Esophagus muscularis mucosa (tissue), 4 donors: ENCODE measurements around the gene IL15. TPM values are rescaled to one million over a fixed set of nuclear protein-coding genes. Genes with fewer than 3 reads are reported as not detected.

Source experiments
- DNase-seq: peaks from one replicate; pipeline ENCODE4 v3.0.0-alpha.2; 2017; ENCODE audit errors: extremely low spot score
- H3K27ac ChIP-seq, 4 donors: fragments of 200-600 bp; sonication (generic); replicated peaks in 1 of 4; 1 replicate in 3 of 4; 2 replicates in 1 of 4; pipeline ENCODE4 v1.5.1; 2016 to 2019; ENCODE audit warnings: mild to moderate bottlenecking in 1 of 4
- H3K27me3 ChIP-seq, 4 donors: fragments of 200-600 bp; sonication (generic); one replicate each; pipeline versions ENCODE4 v1.5.1 to v1.6.0; 2016 to 2019
- H3K36me3 ChIP-seq, 4 donors: fragments of 200-600 bp; sonication (generic); one replicate each; pipeline ENCODE4 v1.5.1; 2016 to 2019
- H3K4me1 ChIP-seq, 4 donors: fragments of 200-600 bp; sonication (generic); one replicate each; pipeline ENCODE4 v1.5.1; 2016 to 2019
- H3K4me3 ChIP-seq, 4 donors: fragments of 200-600 bp; sonication (generic); 1 replicate in 2 of 4; 2 replicates in 2 of 4; pipeline ENCODE4 v1.5.1; 2016 to 2019; ENCODE audit warnings: mild to moderate bottlenecking in 4 of 4, moderate library complexity in 1 of 4
- H3K9me3 ChIP-seq, 4 donors: fragments of 200-600 bp; sonication (generic); 1 replicate in 3 of 4; 2 replicates in 1 of 4; pipeline ENCODE4 v1.5.1; 2016 to 2019
- CTCF ChIP-seq, 3 experiments: fragments of 200-600 bp in 2 of 3; fragments of 450-650 bp in 1 of 3; sonication (generic) in 2 of 3; IDR thresholded peaks; one replicate each; pipeline ENCODE4 v1.5.1; 2017 to 2019; ENCODE audit warnings: antibody characterized with exemption in 3 of 3, mild to moderate bottlenecking in 2 of 3, moderate library complexity in 1 of 3
- EP300 ChIP-seq: sonication (generic); formaldehyde crosslinking; IDR thresholded peaks from one replicate; pipeline ENCODE4 v1.6.1; 2017; ENCODE audit warnings: antibody characterized with exemption
- POLR2A ChIP-seq: fragments of 450-650 bp; IDR thresholded peaks from one replicate; pipeline ENCODE4 v1.6.1; 2017; ENCODE audit warnings: antibody characterized with exemption, moderate library complexity, mild to moderate bottlenecking, low read depth
- POLR2AphosphoS5 ChIP-seq, 2 donors: sonication (generic); formaldehyde crosslinking; IDR thresholded peaks; one replicate each; pipeline ENCODE4 v1.6.1; 2017; ENCODE audit warnings: antibody characterized with exemption in 2 of 2
- WGBS: methylation state at CpG from one replicate; pipeline ENCODE4 v1.1.5; 2018; 5-methylcytosine and 5-hydroxymethylcytosine counted together
- intact Hi-C: fragments of 100-400 bp; cut with DNase I; formaldehyde crosslinking; loops from one replicate; pipeline ENCODE4 v1.15.1; 2023
- total RNA-seq, 4 donors: library from RNA; depleted of rRNA; stranded (reverse); fragments of >200 nt; gene quantifications; one replicate each; pipeline versions ENCODE4 v1.1.0 to v1.2.1, GENCODE V29; 2016

Gene IL15
- total RNA-seq, 4 donors from 2014 or later, result 3.0 to 5.0 (median 3.7) TPM

- Histone ChIP-seq H3K9me3 (no peaks in the 10 kb centered on the region), H3K36me3 (no peaks in the 10 kb centered on the region), H3K27me3 (no peaks in the 10 kb centered on the region), H3K4me3 (no peak overlapping the region), H3K27ac (no peak overlapping the region), H3K4me1 (no peaks in the 10 kb centered on the region)
- WGBS, result 83% methylated on average over 4 of the region's 4 CpGs
- DNase-seq, result no peak
- TF ChIP-seq POLR2AphosphoS5 (IDR thresholded peaks at IDR 0.05), result no peak
- no peak for TF ChIP-seq CTCF (IDR thresholded peaks at IDR 0.05)
- no peak for TF ChIP-seq POLR2A
- TF ChIP-seq EP300, result no peak
- intact Hi-C loops, result no loop called here
These were observed 76.8 kb downstream of the IL15 start for GRCh38 chr4:141713185-141713584.

GRCh38 chr4:141713771-141714445 lies 77.5 kb downstream of the IL15 start:
- WGBS, result 77% methylated on average over 3 of the region's 3 CpGs
- Histone ChIP-seq H3K9me3 (no peaks in the 10 kb centered on the region), H3K27me3 (no peaks in the 10 kb centered on the region), H3K27ac (no peak overlapping the region), H3K36me3 (no peaks in the 10 kb centered on the region), H3K4me3 (no peak overlapping the region), H3K4me1 (no peaks in the 10 kb centered on the region)
- TF ChIP-seq CTCF (IDR thresholded peaks at IDR 0.05) (no peak), POLR2A (no peak), EP300 (no peak), POLR2AphosphoS5 (IDR thresholded peaks at IDR 0.05) (no peak)
- DNase-seq, result no peak
- intact Hi-C loops, result no loop called here

GRCh38 chr4:141719585-141719984 lies 83.2 kb downstream of the IL15 start:
- 65% methylated on average over 1 of the region's 1 CpG for WGBS
- Histone ChIP-seq H3K27ac (no peak overlapping the region), H3K36me3 (peaks cover 0 to 8% (median 2%) of the 10 kb centered on the region in 4 donors), H3K4me3 (no peak overlapping the region), H3K9me3 (no peaks in the 10 kb centered on the region), H3K27me3 (no peaks in the 10 kb centered on the region), H3K4me1 (no peaks in the 10 kb centered on the region)
- DNase-seq, result no peak
- TF ChIP-seq EP300 (no peak), POLR2A (no peak), CTCF (IDR thresholded peaks at IDR 0.05) (no peak), POLR2AphosphoS5 (IDR thresholded peaks at IDR 0.05) (no peak)
- intact Hi-C loops, result no loop called here

- no peak for TF ChIP-seq EP300
- no peak for TF ChIP-seq POLR2A
- no peak for TF ChIP-seq POLR2AphosphoS5 (IDR thresholded peaks at IDR 0.05)
- no peak for TF ChIP-seq CTCF (IDR thresholded peaks at IDR 0.05)
- Histone ChIP-seq H3K4me3 (no peak overlapping the region), H3K9me3 (no peaks in the 10 kb centered on the region), H3K4me1 (no peaks in the 10 kb centered on the region), H3K36me3 (peaks cover 0 to 16% (median 2%) of the 10 kb centered on the region in 4 donors), H3K27me3 (no peaks in the 10 kb centered on the region), H3K27ac (no peak overlapping the region)
- intact Hi-C loops, result no loop called here
- DNase-seq, result no peak
These were observed 84.8 kb downstream of the IL15 start for GRCh38 chr4:141721174-141721573.

GRCh38 chr4:141724646-141725045 lies 88.3 kb downstream of the IL15 start:
- Histone ChIP-seq H3K4me1 (no peaks in the 10 kb centered on the region), H3K9me3 (no peaks in the 10 kb centered on the region), H3K27me3 (no peaks in the 10 kb centered on the region), H3K4me3 (no peak overlapping the region), H3K36me3 (peaks cover 0 to 16% (median 2%) of the 10 kb centered on the region in 4 donors), H3K27ac (no peak overlapping the region)
- no peak for DNase-seq
- intact Hi-C loops, result no loop called here
- no peak for TF ChIP-seq POLR2A
- no peak for TF ChIP-seq CTCF (IDR thresholded peaks at IDR 0.05)
- TF ChIP-seq POLR2AphosphoS5 (IDR thresholded peaks at IDR 0.05), result no peak
- TF ChIP-seq EP300, result no peak
